ENCODE results near the gene VAV2.

VAV2 gene

DNA sequence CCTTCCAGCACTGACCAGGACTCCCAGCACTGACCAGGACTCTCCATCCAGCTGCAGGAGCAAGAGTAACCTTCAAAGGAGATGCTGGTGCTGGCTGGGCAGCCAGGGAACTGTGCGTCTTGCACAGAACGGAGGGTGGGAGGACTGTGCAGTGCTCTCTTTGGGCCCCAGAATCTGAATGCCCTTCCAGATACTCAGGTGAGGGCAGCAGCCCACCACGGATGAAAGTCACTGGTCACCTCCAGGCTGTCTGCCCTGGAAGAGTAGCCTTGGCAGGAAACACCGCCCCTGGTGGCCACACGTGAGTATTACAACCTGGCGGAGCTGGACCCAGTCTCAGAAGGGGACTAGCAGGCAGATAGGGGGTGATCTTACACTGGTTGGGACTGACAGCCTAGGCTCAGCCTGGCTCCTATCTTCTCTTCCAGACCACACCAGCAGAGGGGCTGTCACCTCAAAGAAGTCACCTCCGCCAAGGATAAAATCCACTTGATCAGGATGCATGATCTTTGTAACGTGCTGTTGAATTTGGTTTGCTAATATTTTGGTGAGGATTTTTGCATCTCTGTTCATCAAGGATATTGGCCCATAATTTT is 249.2 kb downstream of the VAV2 start:
- DNase-seq (ENCODE audit: low spot score): peak; percentile 91
- in situ Hi-C loops (cut with MboI; ENCODE audit: low pct_unique_long_range_greater_than_20kb, low sequenced_read_pairs, unreplicated experiment): loop anchor here (25.0 kb wide), 1 partner anchor 206 kb away; the partner anchor contains the start of gene ADAMTSL2
- TF ChIP-seq CTCF (IDR thresholded peaks at IDR 0.05; ENCODE audit: extremely low read depth, insufficient read depth, missing control alignments): peak; percentile 98

- DNase-seq (ENCODE audit: low spot score): no peak
- in situ Hi-C loops (cut with MboI; ENCODE audit: low pct_unique_long_range_greater_than_20kb, low sequenced_read_pairs, unreplicated experiment): loop anchor here (25.0 kb wide), 1 partner anchor 205 kb away; the partner anchor contains the start of gene ADAMTSL2
These were observed 249.9 kb downstream of the VAV2 start for GRCh38 chr9:133742251-133742650.

DNA sequence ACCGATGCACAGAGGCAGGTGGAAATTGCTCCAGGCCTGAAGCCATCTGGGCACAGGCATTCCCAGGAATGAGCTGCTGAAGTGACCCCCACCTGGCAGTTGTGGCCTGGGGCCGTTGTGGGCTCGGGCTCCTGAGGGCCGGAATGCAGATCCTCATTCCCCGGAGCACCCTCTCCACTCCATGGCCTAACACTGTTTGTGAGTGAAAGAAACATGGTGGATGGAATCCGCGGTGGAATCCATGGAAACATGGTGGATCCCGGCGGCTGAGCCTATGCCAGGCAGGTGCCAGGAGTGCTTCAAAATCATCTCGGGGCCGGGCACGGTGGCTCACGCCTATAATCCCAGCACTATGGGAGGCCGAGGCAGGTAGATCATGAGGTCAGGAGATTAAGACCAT is 250.4 kb downstream of the VAV2 start:
- in situ Hi-C loops (cut with MboI; ENCODE audit: low pct_unique_long_range_greater_than_20kb, low sequenced_read_pairs, unreplicated experiment): loop anchor here (25.0 kb wide), 1 partner anchor 204 kb away; the partner anchor contains the start of gene ADAMTSL2
- DNase-seq (ENCODE audit: low spot score): no peak
- TF ChIP-seq CTCF (IDR thresholded peaks at IDR 0.05; ENCODE audit: extremely low read depth, insufficient read depth, missing control alignments): no peak

More at GRCh38 chr9:133742251-133742650, 249.9 kb downstream of the VAV2 start:
- no peak for TF ChIP-seq CTCF (IDR thresholded peaks at IDR 0.05; ENCODE audit: extremely low read depth, insufficient read depth, missing control alignments)

GRCh38 chr9:133740911-133741310 is 251.2 kb downstream of the VAV2 start:
- in situ Hi-C loops (cut with MboI; ENCODE audit: low pct_unique_long_range_greater_than_20kb, low sequenced_read_pairs, unreplicated experiment): loop anchor here (25.0 kb wide), 1 partner anchor 204 kb away; the partner anchor contains the start of gene ADAMTSL2
- DNase-seq (ENCODE audit: low spot score): no peak
- TF ChIP-seq CTCF (IDR thresholded peaks at IDR 0.05; ENCODE audit: extremely low read depth, insufficient read depth, missing control alignments): no peak

DNA sequence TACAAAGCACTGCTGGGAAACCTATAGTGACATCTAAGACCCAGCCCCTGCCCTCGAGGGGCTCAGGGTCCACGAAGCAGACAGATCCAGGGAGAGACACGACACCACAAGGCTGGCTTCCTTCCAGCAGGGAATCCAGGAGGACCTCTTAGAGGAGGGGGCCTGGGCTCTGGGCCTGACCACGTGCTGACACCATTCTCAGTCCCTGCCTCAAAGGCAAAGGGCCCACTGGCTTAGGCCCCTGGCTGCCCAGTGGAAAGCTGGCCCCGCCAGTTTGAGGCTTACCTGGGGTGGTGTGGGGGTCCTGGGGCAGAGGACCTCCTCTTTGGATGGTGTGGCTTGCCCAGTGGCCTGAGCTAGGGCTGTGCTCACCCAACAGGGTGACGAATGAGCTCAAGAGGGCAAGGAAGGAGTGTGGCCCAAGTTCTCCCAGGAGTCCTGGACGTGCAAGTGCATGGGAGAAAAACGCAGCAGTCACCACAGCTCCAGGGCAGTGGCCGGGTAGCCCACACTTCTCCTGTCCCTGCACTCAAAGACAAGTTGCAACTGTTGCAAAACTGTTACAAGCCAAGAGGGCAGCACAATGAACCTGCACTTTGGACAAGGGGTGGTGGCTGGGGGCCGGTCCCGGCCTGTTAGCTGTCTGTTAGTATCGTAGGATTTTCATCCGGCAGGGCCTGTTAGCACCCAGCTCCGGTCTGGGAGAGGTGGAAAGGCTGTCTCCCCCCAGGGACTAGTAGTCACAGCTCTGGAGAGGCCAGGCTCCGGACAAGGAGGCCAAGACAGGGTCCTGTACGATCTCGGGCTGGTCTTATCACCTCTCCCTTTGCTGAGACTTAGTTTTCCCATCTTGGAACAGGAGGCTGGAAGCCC is 252.5 kb downstream of the VAV2 start:
- no peak for DNase-seq (ENCODE audit: low spot score)
- TF ChIP-seq CTCF (IDR thresholded peaks at IDR 0.05; ENCODE audit: extremely low read depth, insufficient read depth, missing control alignments): no peak
- in situ Hi-C loops (cut with MboI; ENCODE audit: low pct_unique_long_range_greater_than_20kb, low sequenced_read_pairs, unreplicated experiment): loop anchor here (25.0 kb wide), 1 partner anchor 202 kb away; the partner anchor contains the start of gene ADAMTSL2

DNA sequence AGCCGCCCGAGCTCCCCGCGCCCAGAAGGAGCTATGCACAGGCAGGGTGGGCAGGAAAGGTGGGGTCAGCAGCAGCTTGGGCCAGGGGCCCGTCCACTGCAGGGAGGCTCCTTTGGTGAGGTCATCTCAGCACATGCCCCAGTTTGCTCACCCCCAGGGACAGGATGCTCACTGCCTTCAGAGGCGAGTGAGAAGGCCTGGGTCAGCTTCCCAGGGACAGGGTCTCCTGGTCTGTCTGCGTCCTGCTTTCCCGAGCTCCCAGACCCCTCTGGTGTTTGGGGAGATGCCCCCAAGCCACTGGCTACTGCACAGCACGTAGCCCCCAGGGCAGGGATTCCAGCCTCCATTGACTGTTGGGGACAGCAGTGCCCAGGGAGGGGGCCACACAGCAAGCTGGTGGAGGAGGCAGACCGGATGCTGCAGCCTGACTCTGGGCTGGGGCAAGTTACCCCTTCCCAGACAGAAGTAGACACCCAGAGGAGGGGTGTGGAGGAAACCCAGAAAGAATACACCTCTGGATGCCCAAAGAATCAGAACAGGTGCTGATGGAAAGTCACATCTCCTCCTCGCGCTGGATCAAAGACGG is 253.4 kb downstream of the VAV2 start:
- TF ChIP-seq CTCF (IDR thresholded peaks at IDR 0.05; ENCODE audit: extremely low read depth, insufficient read depth, missing control alignments): no peak
- in situ Hi-C loops (cut with MboI; ENCODE audit: low pct_unique_long_range_greater_than_20kb, low sequenced_read_pairs, unreplicated experiment): loop anchor here (25.0 kb wide), 1 partner anchor 201 kb away; the partner anchor contains the start of gene ADAMTSL2
- no peak for DNase-seq (ENCODE audit: low spot score)

Measured in GM13977 (cell line).